ENCODE measurements around the gene RHBDD1.

DNA sequence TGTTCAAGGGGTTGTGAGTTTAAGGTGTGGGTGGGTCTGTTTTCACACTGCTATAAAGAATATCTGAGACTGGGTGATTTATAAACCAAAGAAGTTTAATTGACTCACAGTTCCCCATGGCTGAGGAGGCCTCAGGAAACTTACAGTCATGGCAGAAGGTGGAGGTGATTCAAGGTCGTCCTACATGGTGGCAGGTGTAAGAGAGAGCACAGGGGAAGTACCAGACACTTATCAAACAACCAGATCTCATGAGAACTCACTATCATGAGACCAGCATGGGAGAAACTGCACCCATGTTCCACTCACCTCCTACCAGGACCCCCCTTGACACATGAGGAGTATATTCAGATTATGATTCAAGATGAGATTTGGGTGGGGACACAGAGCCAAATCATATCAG is 38.0 kb downstream of the RHBDD1 start:
- no peak for TF ChIP-seq POLR2AphosphoS5 (IDR thresholded peaks at IDR 0.05)
- TF ChIP-seq, protein P1, sequence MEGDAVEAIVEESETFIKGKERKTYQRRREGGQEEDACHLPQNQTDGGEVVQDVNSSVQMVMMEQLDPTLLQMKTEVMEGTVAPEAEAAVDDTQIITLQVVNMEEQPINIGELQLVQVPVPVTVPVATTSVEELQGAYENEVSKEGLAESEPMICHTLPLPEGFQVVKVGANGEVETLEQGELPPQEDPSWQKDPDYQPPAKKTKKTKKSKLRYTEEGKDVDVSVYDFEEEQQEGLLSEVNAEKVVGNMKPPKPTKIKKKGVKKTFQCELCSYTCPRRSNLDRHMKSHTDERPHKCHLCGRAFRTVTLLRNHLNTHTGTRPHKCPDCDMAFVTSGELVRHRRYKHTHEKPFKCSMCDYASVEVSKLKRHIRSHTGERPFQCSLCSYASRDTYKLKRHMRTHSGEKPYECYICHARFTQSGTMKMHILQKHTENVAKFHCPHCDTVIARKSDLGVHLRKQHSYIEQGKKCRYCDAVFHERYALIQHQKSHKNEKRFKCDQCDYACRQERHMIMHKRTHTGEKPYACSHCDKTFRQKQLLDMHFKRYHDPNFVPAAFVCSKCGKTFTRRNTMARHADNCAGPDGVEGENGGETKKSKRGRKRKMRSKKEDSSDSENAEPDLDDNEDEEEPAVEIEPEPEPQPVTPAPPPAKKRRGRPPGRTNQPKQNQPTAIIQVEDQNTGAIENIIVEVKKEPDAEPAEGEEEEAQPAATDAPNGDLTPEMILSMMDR (IDR thresholded peaks at IDR 0.05) = no peak
- no peak for TF ChIP-seq POLR2A (IDR thresholded peaks at IDR 0.05)

All from stomach (tissue), 4 donors.